Ovary (tissue), 3 donors: Measurements from ENCODE around the gene LBP.

Experiments used
- CTCF ChIP-seq, 3 donors: fragments of 450-650 bp in 2 of 3; fragments of 200-600 bp in 1 of 3; IDR thresholded peaks; one replicate each; pipeline versions ENCODE4 v1.5.1 to v1.8.0; 2016 to 2022; ENCODE audit warnings: antibody characterized with exemption in 3 of 3, mild to moderate bottlenecking in 1 of 3
- POLR2A ChIP-seq: fragments of 450-650 bp; IDR thresholded peaks from one replicate; pipeline ENCODE4 v1.6.1; 2017; ENCODE audit warnings: antibody characterized with exemption, mild to moderate bottlenecking, moderate library complexity
- donor health status: DM: no; HTN: no; CAD: no.

GRCh38 chr20:38342713-38343310, 3.5 kb upstream of the LBP start:
- no peak for TF ChIP-seq CTCF (IDR thresholded peaks at IDR 0.05)
- TF ChIP-seq POLR2A: no peak
